NCI-H748 (cell line): ENCODE results near the gene FAM98A.

Experiments used
- DNase-seq: peaks from one replicate; lab custom pipeline; 2025; ENCODE audit not compliant: unreplicated experiment; lab: John Stamatoyannopoulos, UW

FAM98A gene

DNA sequence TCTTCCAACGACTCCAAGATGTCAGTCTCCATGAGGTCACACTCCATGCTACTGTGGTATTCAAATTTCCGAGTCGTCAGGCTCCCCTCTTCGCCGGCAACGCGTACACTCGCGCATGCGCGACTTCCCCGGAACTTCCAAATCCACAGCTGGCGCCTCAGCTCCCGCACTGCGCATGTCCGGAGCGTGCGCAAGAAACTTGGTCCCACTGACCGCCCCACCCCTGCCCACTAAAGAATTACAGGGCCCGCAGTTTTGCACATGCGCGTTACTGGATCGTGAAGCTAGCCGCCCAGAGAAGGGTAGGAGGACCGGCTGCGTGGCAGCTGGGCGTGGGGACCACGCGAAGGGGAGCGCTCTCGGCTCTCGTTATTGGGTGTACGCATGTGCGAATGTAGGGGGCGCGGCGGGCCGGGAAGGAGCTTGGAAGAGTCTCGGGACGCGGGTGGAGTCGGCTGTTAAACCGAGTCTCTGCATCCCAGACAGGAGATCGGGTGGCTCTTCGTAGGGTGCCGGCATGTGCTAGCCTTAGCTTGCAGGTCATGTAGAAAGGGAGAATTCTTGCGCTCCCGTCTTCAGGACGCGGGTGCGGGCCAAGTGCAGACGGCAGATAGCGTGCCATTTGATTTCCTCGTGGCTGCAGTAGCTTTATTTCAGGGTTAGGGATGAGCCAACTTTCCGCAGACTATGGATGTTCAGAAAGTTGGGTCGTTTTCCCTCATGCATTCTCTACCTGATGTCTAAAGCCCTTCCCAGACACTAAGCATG is at the start of gene FAM98A:
Gene FAM98A, minus strand, starts transcription at position 125 of the 768 bp plus-strand sequence. Its CDS starts 78 bp downstream, at position 47.
- peak; percentile 96 for DNase-seq

DNA sequence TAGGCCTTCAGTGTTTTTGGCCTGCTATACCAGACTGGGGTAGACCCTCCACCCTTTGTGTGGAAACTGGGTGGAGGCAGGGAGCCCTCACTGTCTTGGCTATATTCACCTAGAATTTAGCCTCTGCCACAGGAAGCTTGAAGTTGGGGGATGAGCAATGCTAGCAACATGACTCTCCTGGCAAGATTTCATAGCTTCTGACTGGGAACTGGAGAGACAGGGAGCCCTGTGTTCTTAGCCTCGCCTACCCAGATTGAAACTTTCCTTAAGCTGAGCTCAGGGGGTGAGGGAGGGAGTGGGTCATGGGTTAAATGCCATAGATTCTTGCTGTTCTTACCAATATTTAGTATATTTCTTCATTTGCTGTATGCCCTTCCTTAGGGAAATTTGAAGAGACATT is 46.8 kb upstream of the FAM98A start:
- DNase-seq: no peak

DNA sequence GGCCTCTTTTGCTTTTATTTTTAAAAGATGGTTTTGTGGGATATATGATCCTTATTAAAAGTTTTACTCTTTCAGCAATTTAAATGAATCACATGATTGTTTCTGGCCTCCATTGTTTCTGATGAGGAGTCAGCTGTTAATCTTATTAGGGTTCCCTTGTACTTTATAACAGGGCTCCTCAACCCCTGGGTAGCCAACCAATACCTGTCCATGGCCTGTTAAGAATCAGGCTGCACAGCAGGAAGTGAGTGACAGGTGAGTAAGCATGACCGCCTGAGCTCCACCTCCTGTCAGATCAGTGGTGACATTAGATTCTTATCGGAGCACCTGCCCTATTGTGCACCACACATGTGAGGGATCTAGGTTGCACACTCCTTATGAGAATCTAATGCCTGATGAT is 45.1 kb upstream of the FAM98A start:
- DNase-seq: no peak

DNA sequence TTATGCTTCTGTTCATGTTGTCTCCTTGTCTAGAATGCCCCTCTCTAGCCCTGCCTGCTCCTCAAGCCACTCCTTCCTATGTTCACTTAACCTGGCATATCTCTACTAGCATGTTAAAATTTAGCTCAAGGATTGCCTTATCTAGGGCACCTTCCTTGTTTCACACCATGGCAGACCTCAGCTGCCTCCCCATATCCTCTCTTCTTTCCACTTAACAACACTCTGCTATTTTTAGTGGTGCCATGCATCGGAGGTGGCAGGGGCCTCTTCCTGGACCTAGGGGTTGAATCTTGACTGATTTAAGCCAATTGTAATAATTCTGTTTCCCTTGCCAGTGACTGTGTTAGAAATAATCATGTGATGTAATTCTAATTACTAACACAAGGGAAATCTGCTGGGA is 36.9 kb upstream of the FAM98A start:
- no peak for DNase-seq

DNA sequence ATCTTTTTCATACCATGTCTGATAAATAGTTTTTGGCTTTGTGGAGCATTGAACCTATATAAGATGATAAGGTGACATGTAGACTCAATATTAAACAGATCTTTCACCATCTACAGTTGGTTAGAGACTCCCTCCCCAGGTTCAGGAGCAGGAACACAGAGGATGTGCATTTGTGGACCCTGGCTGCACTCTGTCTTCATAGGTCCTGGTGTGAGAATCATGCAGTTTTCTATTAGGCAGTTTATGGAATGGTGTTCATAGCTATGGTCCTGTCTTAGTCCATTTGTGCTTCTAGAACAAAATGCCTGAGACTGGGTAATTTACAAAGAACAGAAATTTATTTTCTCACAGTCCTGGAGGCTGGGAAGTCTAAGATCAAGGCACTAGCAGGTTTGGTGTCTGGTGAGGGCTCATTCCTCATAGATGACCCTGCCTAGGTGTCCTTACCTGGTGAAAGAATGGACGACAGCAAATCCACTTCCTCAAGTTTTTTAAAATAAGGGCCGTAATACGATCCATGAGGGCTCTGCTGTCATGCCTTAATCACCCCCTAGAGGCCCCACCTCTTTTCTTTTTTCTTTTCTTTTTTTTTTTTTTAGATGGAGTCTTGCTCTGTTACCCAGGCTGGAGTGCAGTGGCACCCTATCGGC is 35.3 kb upstream of the FAM98A start:
- DNase-seq: no peak

DNA sequence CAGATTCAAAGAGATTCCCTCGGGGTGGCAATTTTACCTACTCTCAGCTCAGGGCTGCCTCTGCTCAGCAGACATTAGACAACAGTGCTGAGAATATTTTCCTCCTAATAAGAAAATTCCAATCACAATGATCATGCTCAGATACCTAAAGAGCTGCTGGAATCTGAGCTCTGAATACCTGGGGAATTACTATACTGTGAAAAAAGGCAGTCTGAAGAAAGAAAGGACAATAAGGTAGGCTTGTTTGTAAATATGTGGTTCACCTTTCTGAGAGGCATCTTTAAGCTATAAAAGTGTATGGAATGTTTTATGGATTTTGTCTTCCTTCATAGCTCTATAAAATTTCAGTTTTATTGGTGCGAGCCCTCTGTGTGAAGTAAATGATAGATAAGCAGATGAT is 34.2 kb upstream of the FAM98A start:
- DNase-seq: no peak

DNA sequence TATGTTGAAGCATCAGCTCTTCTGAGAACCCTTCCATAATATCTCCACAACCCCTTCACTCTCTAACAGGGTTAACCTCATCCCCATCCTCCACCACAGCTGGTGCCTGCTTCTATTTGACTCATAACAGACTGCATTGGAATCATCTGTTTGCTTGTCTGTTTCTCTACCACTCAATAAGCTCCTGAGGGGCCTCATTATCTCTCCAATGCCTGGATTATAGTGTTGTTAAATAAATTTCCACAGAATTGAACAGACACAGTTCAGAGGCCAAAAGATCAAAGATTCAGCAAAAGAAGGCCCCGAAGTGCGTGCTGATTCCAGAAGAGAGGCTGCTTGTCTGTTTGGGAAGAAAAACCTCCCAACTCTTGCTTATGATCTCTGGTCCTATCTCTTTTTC is 33.7 kb upstream of the FAM98A start:
- DNase-seq: no peak

DNA sequence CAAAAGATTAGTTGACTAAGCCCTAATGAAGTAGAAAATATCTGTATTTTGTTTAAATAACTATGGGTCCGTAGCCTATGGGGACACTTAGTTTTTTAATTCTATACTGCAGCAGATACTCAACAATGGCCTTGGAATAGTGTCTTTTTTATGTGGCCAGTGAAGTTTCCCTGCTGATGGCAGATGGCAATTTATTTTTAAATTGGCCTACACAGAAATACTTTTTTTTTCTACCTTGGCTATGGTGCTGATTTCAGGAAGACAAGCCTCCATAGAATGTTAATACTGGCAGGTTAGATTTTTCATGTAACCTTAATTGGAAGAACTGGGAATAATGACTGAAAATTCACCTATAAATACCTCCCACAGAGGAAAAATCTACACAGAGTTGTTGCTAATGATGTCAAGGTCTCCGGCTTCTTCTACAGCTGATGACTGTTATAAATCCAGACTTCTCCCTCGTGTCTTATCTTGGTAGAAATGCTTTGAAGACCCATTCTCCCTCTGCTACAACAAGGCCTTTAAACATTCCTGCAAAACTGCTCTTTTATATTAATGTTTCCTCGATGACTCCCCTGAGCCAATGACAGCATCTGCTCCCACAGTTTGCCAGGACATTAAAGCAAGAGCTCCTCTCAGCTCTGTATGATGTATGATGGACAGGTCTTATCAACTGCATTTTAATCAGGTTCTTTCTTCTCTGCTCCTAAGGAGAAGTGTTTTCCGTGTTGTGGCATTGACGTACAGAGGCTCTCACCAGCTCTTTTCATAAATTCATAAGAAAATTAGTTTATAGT is 29.1 kb upstream of the FAM98A start:
- no peak for DNase-seq

DNA sequence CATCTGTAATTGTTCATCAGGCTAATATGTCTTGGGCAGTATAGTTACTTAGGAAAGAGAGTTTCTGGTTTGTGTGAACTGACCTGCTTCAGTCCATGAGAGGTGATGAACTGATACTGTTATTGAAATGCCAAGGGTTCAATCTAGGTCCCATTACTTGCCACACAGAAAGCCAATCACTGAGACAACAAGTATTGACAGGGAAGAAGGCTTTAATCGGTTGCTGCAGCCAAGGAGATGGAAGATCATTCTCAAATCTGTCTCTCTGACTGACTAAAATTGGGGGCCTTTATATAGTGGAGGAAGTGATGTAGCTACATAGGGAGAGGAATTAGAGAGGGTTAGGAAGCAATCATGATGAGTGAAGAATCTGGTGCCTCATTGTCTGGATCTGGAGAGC is 19.9 kb upstream of the FAM98A start:
- no peak for DNase-seq

DNA sequence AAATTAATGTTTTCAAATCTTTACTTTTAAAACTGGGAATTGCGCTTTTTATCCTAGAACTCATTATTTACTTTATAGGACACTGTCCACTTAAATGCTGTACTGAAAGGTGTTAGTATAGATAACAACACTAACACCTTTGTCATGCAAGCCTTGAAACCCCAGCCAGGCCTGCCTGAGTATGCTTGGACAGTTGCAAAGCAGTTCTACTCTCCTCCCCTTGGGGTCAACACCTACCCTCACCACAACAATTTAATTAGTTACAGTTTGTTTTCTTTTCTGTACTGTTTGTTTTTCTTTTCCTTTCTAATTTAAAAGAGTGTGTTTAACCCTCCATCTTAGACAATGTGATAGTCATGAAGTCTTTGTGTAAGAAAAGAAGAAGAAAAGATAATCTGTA is 18.9 kb upstream of the FAM98A start:
- DNase-seq: no peak

DNA sequence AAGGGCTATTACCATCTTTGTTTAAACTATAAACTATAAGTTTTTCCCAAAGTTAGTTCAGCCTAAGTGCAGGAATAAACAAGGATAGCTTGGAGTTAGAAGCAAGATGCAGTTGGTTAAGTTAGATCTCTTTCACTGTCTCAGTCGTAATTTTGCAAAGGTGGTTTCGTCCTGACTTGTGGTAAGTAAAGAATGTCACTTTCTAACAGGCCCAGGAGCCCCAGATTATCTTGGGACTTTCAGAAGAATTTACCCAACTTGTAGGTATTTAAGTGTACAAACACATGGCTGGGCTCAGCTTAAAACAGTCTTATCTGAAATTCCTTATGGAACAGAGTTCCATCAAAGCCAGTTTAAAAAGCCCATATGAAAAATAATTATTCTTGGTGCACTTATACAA is 18.3 kb upstream of the FAM98A start:
- DNase-seq: no peak

DNA sequence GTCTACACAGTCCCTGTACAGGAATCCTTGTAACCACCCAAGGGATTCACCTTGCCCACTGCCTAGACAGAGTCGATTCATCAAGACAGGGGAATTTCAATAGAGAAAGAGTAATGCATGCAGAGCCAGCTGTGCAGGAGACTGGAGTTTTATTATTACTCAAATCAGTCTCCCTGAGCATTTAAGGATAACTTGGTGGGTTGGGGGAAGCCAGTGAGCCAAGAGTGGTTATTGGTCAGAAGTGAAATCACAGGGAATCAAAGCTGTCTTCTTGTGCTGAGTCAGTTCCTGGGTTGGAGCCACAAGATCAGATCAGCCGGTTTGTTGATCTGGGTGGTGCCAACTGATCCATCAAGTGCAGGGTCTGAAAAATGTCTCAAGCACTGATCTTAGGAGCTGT is 17.8 kb upstream of the FAM98A start:
- DNase-seq: no peak

DNA sequence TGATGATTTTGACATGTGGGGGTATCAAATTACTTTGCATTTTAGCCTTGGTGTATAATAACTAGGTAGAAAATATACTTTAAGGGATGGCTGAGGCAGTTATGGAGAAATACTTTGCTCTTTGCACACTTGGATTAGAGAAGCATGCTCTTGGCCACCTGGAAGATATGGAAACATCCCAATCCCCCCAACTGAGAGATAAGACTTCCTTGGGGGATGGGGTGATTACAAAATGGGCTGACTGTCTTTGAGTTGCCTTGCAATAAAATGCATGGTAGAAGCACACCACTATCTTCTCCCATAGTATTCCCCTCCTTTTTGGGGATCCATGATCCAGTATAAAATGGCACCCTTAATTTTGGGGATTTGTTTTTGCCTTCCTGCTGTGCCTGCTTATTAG is 15.1 kb upstream of the FAM98A start:
- DNase-seq: no peak

DNA sequence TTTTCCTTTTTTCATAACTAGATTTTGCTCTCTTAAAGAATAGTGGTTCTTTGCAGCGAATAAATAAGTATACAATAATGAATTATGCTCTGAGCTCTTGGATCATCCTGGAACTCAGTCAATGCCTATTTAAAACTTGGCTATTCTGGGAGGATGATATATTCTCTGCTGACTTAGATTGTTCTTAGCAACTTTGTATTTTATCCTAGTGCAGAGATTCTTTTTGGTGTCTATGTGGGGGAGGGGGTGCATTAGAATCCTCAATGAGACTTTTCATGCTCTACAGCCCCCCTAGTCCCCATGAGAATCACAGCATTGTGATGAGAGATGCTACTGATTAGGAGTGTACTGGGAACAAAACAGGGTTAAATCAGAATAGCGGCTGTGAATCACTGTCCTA is 8.8 kb upstream of the FAM98A start:
- DNase-seq: no peak

DNA sequence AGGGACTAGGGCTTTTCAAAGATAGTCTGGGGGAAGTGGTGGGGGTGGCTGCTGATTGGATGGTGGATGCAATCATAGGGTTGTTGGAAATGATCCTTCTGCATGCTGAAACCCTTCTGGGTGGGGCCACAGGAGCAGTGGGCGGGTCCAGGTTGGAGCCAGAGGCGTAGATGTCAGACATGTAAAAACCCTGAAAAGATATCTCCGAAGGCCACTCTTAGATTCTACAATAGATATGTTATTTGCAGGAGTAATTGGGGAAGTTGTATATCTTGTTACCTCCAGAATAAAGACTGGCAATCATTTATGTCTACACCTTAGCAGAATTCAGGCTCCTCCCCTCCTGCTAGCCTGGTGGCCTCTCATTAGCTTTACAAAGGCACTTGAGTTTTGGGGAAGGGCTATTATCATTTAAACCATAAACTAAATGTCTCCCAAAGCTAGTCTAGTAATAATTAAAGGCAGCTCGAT is 8.2 kb upstream of the FAM98A start:
- DNase-seq: no peak

DNA sequence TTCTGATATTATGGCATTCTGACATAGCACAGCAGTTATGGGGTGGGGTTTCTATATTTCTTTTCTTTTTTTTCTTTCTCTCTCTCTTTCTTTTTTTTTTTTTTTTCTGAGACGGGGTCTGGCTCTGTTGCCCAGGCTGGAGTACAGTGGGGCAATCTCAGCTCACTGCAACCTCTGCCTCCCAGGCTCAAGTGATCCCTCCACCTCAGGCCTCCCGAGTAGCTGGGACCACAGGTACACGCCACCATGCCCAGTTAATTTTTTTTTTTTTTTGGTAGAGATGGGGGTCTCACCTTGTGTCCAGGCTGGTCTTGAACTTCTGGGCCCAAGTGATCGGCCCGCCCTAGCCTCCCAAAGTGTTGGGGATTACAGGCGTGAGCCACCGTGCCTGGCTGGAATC is 7.5 kb upstream of the FAM98A start:
- no peak for DNase-seq

DNA sequence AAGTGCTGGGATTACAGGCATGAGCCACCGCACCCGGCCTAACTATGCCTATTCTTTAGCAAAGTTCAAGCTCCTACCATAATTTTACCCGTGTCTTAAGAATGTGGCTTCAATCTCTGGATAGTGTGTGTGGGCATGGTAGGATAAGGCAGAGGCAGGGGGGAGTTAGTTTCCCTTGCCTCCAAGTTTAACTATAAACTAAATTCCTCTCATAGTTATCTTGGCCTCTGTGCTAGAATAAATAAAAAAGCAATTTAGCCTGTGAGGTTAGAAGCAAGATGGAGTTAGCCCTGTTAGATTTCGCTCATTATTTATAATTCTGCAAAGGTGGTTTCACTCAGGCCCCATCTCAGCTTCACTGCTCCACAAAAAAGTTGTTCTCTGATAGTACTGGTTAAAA is 7.0 kb upstream of the FAM98A start:
- no peak for DNase-seq

DNA sequence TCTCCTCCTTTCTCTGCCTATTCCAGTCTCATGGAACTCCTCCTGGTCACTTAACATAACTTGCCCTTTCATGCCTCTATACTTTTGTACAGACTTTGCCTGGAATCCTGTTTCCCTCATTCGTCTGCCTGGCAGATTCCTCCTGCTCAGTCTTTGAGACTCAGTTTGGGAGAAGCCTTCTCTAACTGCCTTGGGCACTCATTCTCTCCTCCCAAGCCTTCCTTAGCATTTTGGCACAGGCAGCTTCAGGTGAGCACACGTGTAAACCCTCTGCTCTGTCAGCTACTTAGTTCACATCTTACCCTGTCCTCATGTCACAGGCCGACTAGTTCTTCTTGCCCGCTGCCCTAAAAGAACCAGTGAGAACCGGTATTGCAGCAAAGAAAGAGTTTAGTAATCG is 6.0 kb upstream of the FAM98A start:
- DNase-seq: no peak

DNA sequence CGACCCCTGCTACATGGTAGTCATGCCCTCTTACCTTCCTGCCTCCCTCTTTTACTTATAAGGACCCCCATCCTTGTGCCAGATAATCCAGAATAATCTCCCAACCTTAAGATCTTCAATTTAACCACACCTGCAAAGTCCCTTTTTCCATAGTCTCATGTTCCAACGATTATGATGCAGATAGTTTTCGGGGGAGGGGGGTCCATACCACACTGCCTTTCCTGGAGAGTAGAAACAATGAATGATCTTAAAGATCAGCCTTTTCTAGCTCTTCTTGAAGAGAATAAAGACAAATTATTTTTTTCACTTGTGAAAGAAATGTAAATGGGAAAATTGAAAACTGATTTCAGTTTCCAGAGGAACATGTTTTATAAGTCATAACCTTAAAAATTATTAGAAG is 4.3 kb upstream of the FAM98A start:
- DNase-seq: no peak

DNA sequence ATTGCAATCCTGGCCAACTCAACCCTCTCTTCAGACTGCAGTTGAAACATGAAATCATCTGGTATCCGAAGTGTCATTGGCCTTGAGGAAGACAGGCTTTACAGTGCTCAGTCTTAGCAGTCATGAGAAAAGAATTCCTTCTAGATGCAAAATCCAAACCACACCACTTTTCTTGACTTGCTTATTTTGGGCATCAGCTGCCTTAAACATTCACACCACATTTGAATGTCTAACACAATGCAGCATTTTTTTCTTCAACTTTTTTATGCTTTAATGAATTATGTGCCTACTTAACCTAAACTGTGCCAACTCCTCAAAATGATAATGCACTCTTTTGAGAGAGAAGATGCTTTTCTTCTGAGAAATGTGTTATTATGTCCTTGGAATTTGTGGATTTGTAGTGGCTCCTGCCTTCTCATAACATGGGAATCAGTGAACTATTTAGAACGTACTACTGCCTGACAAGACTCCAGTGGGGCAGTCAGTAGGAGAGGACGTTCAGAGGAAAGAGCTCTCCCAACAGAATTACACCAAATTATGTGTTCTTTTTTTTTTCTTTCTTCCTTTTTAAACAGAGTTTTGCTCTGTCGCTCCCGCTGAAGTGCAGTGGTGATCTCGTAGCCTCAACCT is 3.2 kb upstream of the FAM98A start:
- DNase-seq: no peak

DNA sequence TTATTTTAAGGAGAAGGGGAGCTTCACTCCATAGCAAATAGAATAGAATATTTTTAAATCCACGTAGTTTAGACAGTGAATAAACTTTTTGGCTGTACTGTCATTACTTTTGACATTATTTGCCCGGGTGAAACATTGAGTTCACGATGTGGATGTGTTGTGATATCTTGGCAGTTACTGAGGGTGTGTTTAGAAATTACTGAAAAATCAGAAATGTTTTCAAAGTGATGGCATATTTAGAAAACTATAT is 769 bp upstream of the FAM98A start:
- DNase-seq: no peak
